IMR-90 (cell line): ENCODE data around the gene BAMBI. TPM values are rescaled to one million over a fixed set of nuclear protein-coding genes. Genes with fewer than 3 reads are reported as not detected.

Source experiments
- ATAC-seq: fragments of 200-7000 bp; cut with Tn5 transposase; 2 replicates; pipeline ENCODE4 v1.9.1; 2020; ENCODE audit warnings: low read depth, mild to moderate bottlenecking, moderate library complexity
- BruUV-seq: library from RNA; stranded (reverse); fragments of 400-500 nt; replicated peaks from 2 replicates; lab custom pipeline; 2021; lab: Mats Ljungman, UMichigan
- CTCF ChIA-PET: fragments of 300-600 bp; formaldehyde crosslinking; extraction: SDS; loops from one replicate; lab custom pipeline; 2021; ENCODE audit warnings: antibody characterized with exemption; lab: Yijun Ruan, JAX
- POLR2A ChIA-PET: fragments of 300-600 bp; sonication (Branson Sonifier 250); formaldehyde crosslinking; loops from one replicate; lab custom pipeline; 2022; ENCODE audit warnings: antibody characterized with exemption; ENCODE audit not compliant: unreplicated experiment; lab: Charles Lee
- DNase-seq: peaks from one replicate; pipeline ENCODE4 v3.0.0; 2013
- H2AFZ ChIP-seq: replicated peaks from 2 replicates; pipeline ENCODE3; 2013; ENCODE audit warnings: low read length, mild to moderate bottlenecking; ENCODE audit not compliant: poor library complexity
- H2AK5ac ChIP-seq: 2 replicates; pipeline ENCODE4 v1.6.1; 2013; ENCODE audit warnings: low read depth, low read length, inconsistent platforms
- H2AK9ac ChIP-seq: replicated peaks from 2 replicates; pipeline ENCODE3; 2013; ENCODE audit warnings: mild to moderate bottlenecking, low read depth, low read length, moderate library complexity; ENCODE audit not compliant: poor library complexity
- H2BK120ac ChIP-seq: 2 replicates; pipeline ENCODE4 v1.6.1; 2013; ENCODE audit warnings: low read depth, low read length, inconsistent platforms
- H2BK15ac ChIP-seq: 3 replicates; pipeline ENCODE4 v1.6.1; 2013; ENCODE audit warnings: low read depth, low read length, inconsistent platforms
- H2BK20ac ChIP-seq: 2 replicates; pipeline ENCODE4 v1.6.1; 2013; ENCODE audit warnings: low read depth, mild to moderate bottlenecking, inconsistent platforms, low read length, moderate library complexity
- H2BK5ac ChIP-seq: 2 replicates; pipeline ENCODE4 v1.6.1; 2013; ENCODE audit warnings: mild to moderate bottlenecking, low read depth, low read length, inconsistent platforms; ENCODE audit not compliant: poor library complexity, severe bottlenecking
- H3K14ac ChIP-seq: replicated peaks from 2 replicates; pipeline ENCODE4 v1.6.1; 2013; ENCODE audit warnings: low read depth, low read length, inconsistent platforms
- H3K18ac ChIP-seq: 2 replicates; pipeline ENCODE4 v1.6.1; 2013; ENCODE audit warnings: low read depth, low read length, control low read depth
- H3K23ac ChIP-seq: 2 replicates; pipeline ENCODE4 v1.6.1; 2013; ENCODE audit warnings: low read depth, low read length, inconsistent platforms
- H3K27ac ChIP-seq: 2 replicates; pipeline ENCODE4 v1.5.1; 2013; ENCODE audit warnings: mild to moderate bottlenecking, control low read depth, low read length; ENCODE audit not compliant: insufficient read depth
- H3K27me3 ChIP-seq: 2 replicates; pipeline ENCODE4 v1.6.1; 2013; ENCODE audit warnings: low read length; ENCODE audit not compliant: control insufficient read depth, insufficient read depth
- H3K36me3 ChIP-seq: 2 replicates; pipeline ENCODE4 v1.6.1; 2013; ENCODE audit warnings: low read length, mixed read lengths; ENCODE audit not compliant: control insufficient read depth, insufficient read depth
- H3K4ac ChIP-seq: 2 replicates; pipeline ENCODE4 v1.6.1; 2013; ENCODE audit warnings: low read depth, low read length, inconsistent platforms
- H3K4me1 ChIP-seq: 2 replicates; pipeline ENCODE4 v1.6.1; 2013; ENCODE audit warnings: low read length, mixed read lengths; ENCODE audit not compliant: control insufficient read depth, insufficient read depth
- H3K4me2 ChIP-seq: 2 replicates; pipeline ENCODE4 v1.6.1; 2013; ENCODE audit warnings: low read depth, mild to moderate bottlenecking, control low read depth, low read length, moderate library complexity
- H3K4me3 ChIP-seq: 2 replicates; pipeline ENCODE4 v1.5.1; 2013; ENCODE audit warnings: low read depth, mild to moderate bottlenecking, control low read depth, low read length, moderate library complexity; ENCODE audit not compliant: insufficient read depth
- H3K56ac ChIP-seq: 2 replicates; pipeline ENCODE4 v1.6.1; 2013; ENCODE audit warnings: low read length, inconsistent platforms; ENCODE audit not compliant: insufficient read depth; ENCODE audit errors: extremely low read depth
- H3K79me1 ChIP-seq, 2 experiments: 2 replicates each; pipeline ENCODE4 v1.6.1; 2013; ENCODE audit warnings: low read length in 2 of 2, inconsistent platforms in 1 of 2, low read depth in 1 of 2
- H3K9ac ChIP-seq: 2 replicates; pipeline ENCODE4 v1.6.1; 2013; ENCODE audit warnings: low read depth, low read length, control low read depth
- H3K9me1 ChIP-seq: 2 replicates; pipeline ENCODE4 v1.6.1; 2013; ENCODE audit warnings: low read length, inconsistent platforms; ENCODE audit not compliant: insufficient read depth
- H3K9me3 ChIP-seq: 2 replicates; pipeline ENCODE4 v1.6.1; 2013; ENCODE audit warnings: low read length; ENCODE audit not compliant: control insufficient read depth, insufficient read depth
- H4K20me1 ChIP-seq: 2 replicates; pipeline ENCODE4 v1.6.1; 2013; ENCODE audit warnings: low read length, inconsistent platforms; ENCODE audit not compliant: insufficient read depth
- H4K5ac ChIP-seq: 2 replicates; pipeline ENCODE4 v1.6.1; 2013; ENCODE audit warnings: mild to moderate bottlenecking, low read depth, low read length, control low read depth
- H4K8ac ChIP-seq, 2 experiments: 2 replicates each; pipeline ENCODE4 v1.6.1; 2013; ENCODE audit warnings: low read depth in 2 of 2, low read length in 2 of 2, control low read depth in 1 of 2, inconsistent platforms in 1 of 2
- H4K91ac ChIP-seq: 2 replicates; pipeline ENCODE4 v1.6.1; 2013; ENCODE audit warnings: low read depth, low read length, inconsistent platforms; ENCODE audit not compliant: insufficient read depth
- BHLHE40 ChIP-seq: fragments of 150-350 bp; IDR thresholded peaks from 2 replicates; pipeline ENCODE4 v1.6.1; 2016; ENCODE audit warnings: mild to moderate bottlenecking, low read depth, low read length
- CEBPB ChIP-seq: IDR thresholded peaks from 2 replicates; pipeline ENCODE4 v1.6.1; 2012; ENCODE audit warnings: low read depth, low read length, improper control_type of control experiment
- CHD1 ChIP-seq: IDR thresholded peaks from 2 replicates; pipeline ENCODE4 v1.6.1; 2012; ENCODE audit warnings: low read depth, low read length, improper control_type of control experiment
- FOS ChIP-seq: fragments of 150-350 bp; IDR thresholded peaks from 2 replicates; pipeline ENCODE4 v1.6.1; 2016; ENCODE audit warnings: low read depth, low read length
- MAFK ChIP-seq: IDR thresholded peaks from 2 replicates; pipeline ENCODE4 v1.6.1; 2012; ENCODE audit warnings: low read depth, low read length, improper control_type of control experiment
- MAZ ChIP-seq: IDR thresholded peaks from 2 replicates; pipeline ENCODE4 v1.6.1; 2012; ENCODE audit warnings: low read depth, mild to moderate bottlenecking, low read length, improper control_type of control experiment, moderate library complexity, borderline replicate concordance
- MXI1 ChIP-seq: IDR thresholded peaks from 2 replicates; pipeline ENCODE4 v1.6.1; 2012; ENCODE audit warnings: low read depth, mild to moderate bottlenecking, low read length, moderate library complexity, borderline replicate concordance
- POLR2A ChIP-seq: IDR thresholded peaks from 2 replicates; pipeline ENCODE4 v1.6.1; 2012; ENCODE audit warnings: mild to moderate bottlenecking, low read depth, low read length
- RAD21 ChIP-seq: IDR thresholded peaks from 2 replicates; pipeline ENCODE4 v1.6.1; 2012; ENCODE audit warnings: low read length, improper control_type of control experiment
- RCOR1 ChIP-seq: IDR thresholded peaks from 2 replicates; pipeline ENCODE4 v1.6.1; 2012; ENCODE audit warnings: mild to moderate bottlenecking, low read length, improper control_type of control experiment; ENCODE audit not compliant: insufficient replicate concordance
- RFX5 ChIP-seq: IDR thresholded peaks from 2 replicates; pipeline ENCODE4 v1.8.0; 2012; ENCODE audit warnings: low read depth, mild to moderate bottlenecking, low read length, moderate library complexity
- SMC3 ChIP-seq: fragments of 150-350 bp; IDR thresholded peaks from 2 replicates; pipeline ENCODE4 v1.6.1; 2016; ENCODE audit warnings: low read depth, mild to moderate bottlenecking, antibody characterized with exemption, low read length, moderate library complexity
- WGBS, 2 experiments: methylation state at CpG; one replicate each; pipeline versions ENCODE4 v1.1.5 to v1.1.7; 2013; ENCODE audit warnings: missing lambda C conversion rate in 2 of 2; ENCODE audit not compliant: insufficient read length in 1 of 2; ENCODE audit errors: extremely low coverage in 2 of 2; 5-methylcytosine and 5-hydroxymethylcytosine counted together
- dilution Hi-C: fragments of 300-500 bp; cut with HindIII; formaldehyde crosslinking; loops from one replicate; pipeline ENCODE4 v1.14.3; 2018; ENCODE audit warnings: low sequenced_read_pairs; ENCODE audit not compliant: unreplicated experiment
- in situ Hi-C: fragments of 300-500 bp; cut with MboI; formaldehyde crosslinking; loops from 3 replicates; pipeline ENCODE4 v1.14.3; 2019; ENCODE audit warnings: low sequenced_read_pairs, inconsistent platforms, mixed read lengths
- intact Hi-C: fragments of 100-400 bp; cut with micrococcal nuclease; formaldehyde crosslinking; loops from 2 replicates; pipeline ENCODE4 v1.10.0; 2022
- polyA plus RNA-seq, 3 experiments: library from polyadenylated mRNA; depleted of rRNA; stranded (reverse); fragments of >200 nt; gene quantifications; 2 replicates each; pipeline ENCODE4 v1.2.3, GENCODE V29; 2012; ENCODE audit warnings: low replicate concordance in 1 of 3
- total RNA-seq: library from RNA; depleted of rRNA; stranded (reverse); fragments of >200 nt; gene quantifications from 2 replicates; pipeline ENCODE4 v1.2.3, GENCODE V29; 2012
- TF ChIP-seq, protein P1 (sequence below): conservative IDR thresholded peaks from 2 replicates; pipeline ENCODE4 v1.5.1; 2012; ENCODE audit warnings: mild to moderate bottlenecking, low read depth, low read length, improper control_type of control experiment
- TF ChIP-seq, protein P2 (sequence below): fragments of 150-350 bp; IDR thresholded peaks from 2 replicates; pipeline ENCODE4 v1.6.1; 2017; ENCODE audit warnings: mild to moderate bottlenecking, antibody characterized with exemption, low read length, low read depth
- TF ChIP-seq, protein P3 (sequence below): fragments of 150-350 bp; IDR thresholded peaks from 2 replicates; pipeline ENCODE4 v1.6.1; 2016; ENCODE audit warnings: low read depth, mild to moderate bottlenecking, low read length, moderate library complexity, borderline replicate concordance

Gene BAMBI
- total and polyA plus RNA-seq, 2 of the 4 experiments (the other 2 are of a cell fraction) = 14.4 to 19.4 TPM

DNA sequence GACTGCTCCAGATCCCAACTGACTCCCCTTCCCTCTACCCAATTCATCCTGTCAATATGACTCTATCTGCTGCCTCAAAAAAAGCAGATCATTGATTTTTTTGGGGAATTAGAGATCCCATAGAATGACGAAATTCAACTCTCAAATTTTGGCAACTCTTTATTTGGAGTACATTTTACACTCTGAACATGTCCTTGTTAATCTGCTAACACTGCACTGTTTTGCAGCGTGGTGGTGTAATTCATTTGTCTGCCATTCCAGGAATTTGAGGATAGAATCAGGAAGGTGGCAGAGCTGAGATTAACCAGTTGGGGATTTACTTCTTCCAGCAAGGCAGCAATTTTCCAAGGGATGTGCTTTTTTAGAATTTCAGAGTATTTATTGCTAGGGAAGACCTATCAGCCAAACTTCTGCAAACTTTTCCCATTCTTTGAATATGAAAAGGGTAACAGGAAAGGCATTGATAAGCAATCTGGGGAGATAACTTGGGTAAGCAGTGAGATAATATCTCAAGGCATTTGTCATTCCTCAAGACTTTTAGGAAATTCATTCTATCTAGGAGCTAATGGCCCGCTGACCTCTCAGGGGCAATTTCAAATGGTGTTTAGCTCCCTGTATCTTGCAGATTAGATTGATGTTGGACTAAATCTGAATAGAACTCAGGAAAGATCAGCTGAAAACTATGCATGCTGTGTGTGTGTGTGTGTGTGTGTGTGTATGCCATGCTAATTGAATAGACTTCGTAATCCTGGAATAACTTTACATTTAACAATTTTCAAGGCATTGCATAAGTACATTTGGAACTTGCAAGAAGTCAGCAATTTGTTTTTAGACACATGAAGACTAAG is 9.7 kb downstream of the BAMBI start:
- Histone ChIP-seq H3K9me1 (peaks cover 2% of the 10 kb centered on the region; the same call in 1 of the 2 replicates), H2BK5ac (no peak overlapping the region), H3K18ac (no peak overlapping the region), H4K91ac (no peak overlapping the region), H2AK9ac (no peak overlapping the region), H3K4me3 (no peak overlapping the region), H3K23ac (no peak overlapping the region), H4K20me1 (peaks cover 1% of the 10 kb centered on the region), H3K79me1 (peaks cover 0 to 2% of the 10 kb centered on the region in 2 experiments; a peak in 2 of 4 replicates), H3K36me3 (peaks cover 5% of the 10 kb centered on the region), H2AK5ac (no peak overlapping the region), H3K9ac (no peak overlapping the region), H2BK20ac (no peak overlapping the region), H2BK120ac (no peak overlapping the region), H3K27ac (no peak overlapping the region), H2AFZ (no peak overlapping the region), H3K4me1 (no peaks in the 10 kb centered on the region), H4K5ac (no peak overlapping the region), H3K27me3 (no peaks in the 10 kb centered on the region), H4K8ac (no peak overlapping the region), H3K9me3 (no peaks in the 10 kb centered on the region), H3K14ac (no peak overlapping the region), H3K4me2 (no peak overlapping the region), H2BK15ac (no peak overlapping the region), H3K56ac (no peak overlapping the region), H3K4ac (no peak overlapping the region)
- peak; percentile 27 for DNase-seq
- no TSS peak for BruUV-seq
- dilution Hi-C loops = no loop called here
- ChIA-PET CTCF (no interaction called here), POLR2A (no interaction called here)
- in situ Hi-C loops = loop anchor here (25.0 kb wide), 1 partner anchor 100 kb away; no protein-coding TSS in a partner anchor
- 0 out of 2 replicates have a peak, but pooled peaks have one; percentile 27 for ATAC-seq
- WGBS, 2 experiments = no CpG with 5 or more reads among the region's 4 CpGs
- intact Hi-C loops = no loop called here
- TF ChIP-seq, protein P1, sequence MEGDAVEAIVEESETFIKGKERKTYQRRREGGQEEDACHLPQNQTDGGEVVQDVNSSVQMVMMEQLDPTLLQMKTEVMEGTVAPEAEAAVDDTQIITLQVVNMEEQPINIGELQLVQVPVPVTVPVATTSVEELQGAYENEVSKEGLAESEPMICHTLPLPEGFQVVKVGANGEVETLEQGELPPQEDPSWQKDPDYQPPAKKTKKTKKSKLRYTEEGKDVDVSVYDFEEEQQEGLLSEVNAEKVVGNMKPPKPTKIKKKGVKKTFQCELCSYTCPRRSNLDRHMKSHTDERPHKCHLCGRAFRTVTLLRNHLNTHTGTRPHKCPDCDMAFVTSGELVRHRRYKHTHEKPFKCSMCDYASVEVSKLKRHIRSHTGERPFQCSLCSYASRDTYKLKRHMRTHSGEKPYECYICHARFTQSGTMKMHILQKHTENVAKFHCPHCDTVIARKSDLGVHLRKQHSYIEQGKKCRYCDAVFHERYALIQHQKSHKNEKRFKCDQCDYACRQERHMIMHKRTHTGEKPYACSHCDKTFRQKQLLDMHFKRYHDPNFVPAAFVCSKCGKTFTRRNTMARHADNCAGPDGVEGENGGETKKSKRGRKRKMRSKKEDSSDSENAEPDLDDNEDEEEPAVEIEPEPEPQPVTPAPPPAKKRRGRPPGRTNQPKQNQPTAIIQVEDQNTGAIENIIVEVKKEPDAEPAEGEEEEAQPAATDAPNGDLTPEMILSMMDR = no peak
- TF ChIP-seq FOS (no peak), RFX5 (no peak), MXI1 (no peak), MAFK (no peak), POLR2A (no peak), MAZ (no peak), CHD1 (no peak), RAD21 (no peak), CEBPB (no peak), BHLHE40 (no peak), SMC3 (no peak), RCOR1 (no peak)
- TF ChIP-seq, protein P2, sequence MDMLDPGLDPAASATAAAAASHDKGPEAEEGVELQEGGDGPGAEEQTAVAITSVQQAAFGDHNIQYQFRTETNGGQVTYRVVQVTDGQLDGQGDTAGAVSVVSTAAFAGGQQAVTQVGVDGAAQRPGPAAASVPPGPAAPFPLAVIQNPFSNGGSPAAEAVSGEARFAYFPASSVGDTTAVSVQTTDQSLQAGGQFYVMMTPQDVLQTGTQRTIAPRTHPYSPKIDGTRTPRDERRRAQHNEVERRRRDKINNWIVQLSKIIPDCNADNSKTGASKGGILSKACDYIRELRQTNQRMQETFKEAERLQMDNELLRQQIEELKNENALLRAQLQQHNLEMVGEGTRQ = no peak
- TF ChIP-seq, protein P3, sequence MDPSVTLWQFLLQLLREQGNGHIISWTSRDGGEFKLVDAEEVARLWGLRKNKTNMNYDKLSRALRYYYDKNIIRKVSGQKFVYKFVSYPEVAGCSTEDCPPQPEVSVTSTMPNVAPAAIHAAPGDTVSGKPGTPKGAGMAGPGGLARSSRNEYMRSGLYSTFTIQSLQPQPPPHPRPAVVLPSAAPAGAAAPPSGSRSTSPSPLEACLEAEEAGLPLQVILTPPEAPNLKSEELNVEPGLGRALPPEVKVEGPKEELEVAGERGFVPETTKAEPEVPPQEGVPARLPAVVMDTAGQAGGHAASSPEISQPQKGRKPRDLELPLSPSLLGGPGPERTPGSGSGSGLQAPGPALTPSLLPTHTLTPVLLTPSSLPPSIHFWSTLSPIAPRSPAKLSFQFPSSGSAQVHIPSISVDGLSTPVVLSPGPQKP = no peak
